ENCODE measurements around the gene SLC6A3.
A peak's percentile ranks its signal among the peaks of the same experiment; 100 is the strongest.
"Not testable (repeated sequence)": the region's sequence is repeated elsewhere in the genome, so short reads cannot be mapped to it uniquely, and the experiment has no call there.

SLC6A3 gene

GRCh38 chr5:1385395-1386273 is 59.6 kb downstream of the SLC6A3 start:
- peak; percentile 81 to 86 for DNase-seq

- no peak for DNase-seq
Measured at GRCh38 chr5:1384521-1384920, 60.7 kb downstream of the SLC6A3 start.

- no peak for DNase-seq
Measured at GRCh38 chr5:1383886-1384401, 61.3 kb downstream of the SLC6A3 start.

GRCh38 chr5:1383344-1383743 is 61.9 kb downstream of the SLC6A3 start:
- no peak for DNase-seq

DNA sequence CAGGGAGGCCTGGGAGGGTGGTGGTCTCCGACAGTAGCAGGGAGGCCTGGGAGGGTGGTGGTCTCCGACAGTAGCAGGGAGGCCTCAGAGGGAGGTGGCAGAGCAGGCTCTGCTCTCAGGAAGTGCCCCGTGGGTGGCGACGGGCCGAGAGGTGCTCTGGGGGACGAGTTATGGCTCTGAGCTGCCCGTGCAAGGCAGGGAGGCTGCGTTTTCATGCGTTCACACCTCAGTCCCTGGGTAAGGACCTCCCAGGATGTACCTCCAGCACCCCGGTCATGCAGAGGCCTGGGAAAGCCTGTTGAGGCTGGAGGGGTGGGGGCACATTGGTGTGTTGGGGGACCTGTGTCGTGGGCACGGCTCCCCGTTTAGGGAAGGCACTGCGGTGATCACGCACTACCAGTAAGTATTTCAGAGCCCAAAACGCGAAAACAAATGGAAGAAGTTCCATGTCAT is 63.0 kb downstream of the SLC6A3 start:
- no peak for DNase-seq

DNA sequence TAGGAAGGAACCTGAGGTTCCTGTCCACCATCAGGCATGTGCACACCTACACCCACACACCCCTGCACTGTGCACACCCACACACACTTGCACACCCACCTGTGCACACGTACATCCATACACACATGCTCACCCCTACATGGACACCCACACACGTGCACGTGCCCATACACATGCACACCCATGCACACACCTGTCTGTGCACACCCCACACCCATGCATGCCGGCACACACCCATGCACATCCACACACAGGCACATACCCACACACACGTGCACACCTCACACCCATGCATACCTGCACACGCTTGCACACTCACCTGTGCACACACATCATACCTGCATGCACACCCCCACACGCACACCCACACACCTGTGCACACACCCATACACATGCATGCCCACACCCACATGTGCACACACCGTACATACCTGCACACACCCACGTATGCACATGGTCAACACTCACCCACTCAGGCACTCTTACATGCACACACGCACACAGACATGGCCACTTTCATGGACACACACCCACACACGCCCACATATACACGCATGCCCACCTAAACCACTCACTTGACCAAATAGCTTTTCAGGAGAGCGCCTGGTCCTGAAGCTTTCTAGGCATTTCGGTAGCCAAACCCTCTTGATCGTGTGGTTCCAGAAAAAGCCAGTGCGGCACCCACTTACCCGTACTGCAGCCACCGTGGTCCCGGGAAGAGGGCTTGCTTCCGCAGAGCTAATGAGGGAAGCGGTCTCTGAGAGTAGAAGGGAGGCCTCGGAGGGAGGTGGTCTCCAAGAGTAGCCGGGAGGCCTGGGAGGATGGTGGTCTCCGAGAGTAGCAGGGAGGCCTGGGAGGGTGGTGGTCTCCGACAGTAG is 63.6 kb downstream of the SLC6A3 start:
- no peak for DNase-seq

GRCh38 chr5:1380910-1381309 is 64.3 kb downstream of the SLC6A3 start:
- DNase-seq, result no peak

GRCh38 chr5:1380011-1380817 is 65.0 kb downstream of the SLC6A3 start:
- DNase-seq, result peak; percentile 50 to 67

DNA sequence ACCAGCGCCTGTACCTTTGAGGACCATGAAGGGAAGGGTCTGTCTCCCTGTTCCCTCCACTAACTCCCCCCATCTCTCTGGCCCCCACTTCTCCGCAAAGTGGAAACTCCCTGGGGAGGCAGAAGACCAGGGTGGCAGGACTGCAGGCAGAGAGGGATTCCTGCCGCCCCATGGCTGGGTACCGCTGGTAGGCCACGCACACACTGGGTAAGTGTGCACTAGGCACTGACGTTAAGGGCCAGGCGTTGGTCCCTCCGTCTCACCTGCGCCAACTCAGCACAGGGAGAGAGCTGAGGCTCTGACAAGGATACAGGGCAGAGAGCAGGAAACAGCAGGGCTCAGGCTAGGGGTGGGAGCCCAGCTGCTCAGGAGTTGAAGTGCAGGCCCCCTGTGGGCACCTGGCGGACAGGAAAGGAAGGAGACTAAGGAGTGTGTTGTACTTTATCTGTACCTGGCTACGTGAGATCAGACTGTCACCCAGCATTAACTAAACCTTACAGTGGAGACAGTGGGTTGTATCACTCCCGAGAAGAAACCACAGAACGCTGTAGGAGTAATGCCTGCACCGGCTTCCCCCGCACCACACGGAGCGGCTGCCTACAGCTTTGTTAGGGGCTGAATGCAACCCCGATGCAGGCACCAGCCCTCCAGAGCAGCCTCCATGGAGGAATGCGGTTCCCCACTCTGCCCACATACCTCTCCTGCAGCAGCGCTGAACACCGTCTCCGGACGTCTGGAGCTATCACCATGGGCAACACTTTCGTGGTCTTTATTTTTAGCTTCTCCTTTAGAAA is 66.2 kb downstream of the SLC6A3 start:
- no peak for DNase-seq

- DNase-seq, result no peak
Measured at GRCh38 chr5:1378096-1378495, 67.1 kb downstream of the SLC6A3 start.

- DNase-seq, result no peak
Measured at GRCh38 chr5:1376981-1377380, 68.3 kb downstream of the SLC6A3 start.

DNA sequence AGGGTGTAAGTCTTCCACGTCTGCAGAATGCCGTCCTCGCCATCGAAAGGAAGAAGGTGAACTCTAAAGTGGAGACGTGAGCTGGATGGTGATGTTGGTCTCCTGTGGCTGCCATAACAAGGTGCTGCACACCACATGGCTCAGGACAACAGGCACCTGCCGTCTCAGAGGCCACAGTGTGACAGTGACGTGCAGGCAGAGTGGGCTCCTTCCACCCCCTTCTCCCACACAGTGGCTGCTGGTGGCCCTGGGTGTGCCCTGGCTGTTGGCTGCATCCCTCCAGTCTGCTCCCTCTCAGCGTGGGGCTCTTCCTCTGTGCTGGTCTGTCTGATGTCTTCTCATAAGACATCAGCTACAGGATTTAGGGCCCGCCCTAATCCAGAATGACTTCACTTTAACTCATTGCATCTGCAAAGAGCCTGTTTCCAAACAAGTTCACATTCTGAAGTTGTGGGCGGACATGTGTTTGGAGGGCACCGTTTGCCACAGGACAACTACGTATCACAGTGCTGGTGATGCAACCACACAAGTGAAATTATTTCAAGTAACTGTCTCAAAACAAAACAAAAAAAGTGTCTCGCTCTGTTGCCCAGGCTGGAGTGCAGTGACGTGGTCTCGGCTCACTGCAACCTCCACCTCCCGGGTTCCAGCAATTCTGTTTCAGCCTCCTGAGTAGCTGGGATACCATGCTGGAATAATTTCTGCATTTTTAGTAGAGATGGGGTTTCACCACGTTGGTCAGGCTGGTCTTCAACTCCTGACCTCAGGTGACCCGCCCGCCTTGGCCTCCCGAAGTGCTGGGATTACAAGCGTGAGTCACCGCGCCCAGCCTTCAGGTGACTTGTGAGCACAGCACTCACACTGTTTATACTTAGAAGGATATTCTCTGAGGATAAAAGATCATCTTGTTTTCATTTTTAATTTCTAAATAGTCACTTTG is 69.1 kb downstream of the SLC6A3 start:
- no peak for DNase-seq

DNA sequence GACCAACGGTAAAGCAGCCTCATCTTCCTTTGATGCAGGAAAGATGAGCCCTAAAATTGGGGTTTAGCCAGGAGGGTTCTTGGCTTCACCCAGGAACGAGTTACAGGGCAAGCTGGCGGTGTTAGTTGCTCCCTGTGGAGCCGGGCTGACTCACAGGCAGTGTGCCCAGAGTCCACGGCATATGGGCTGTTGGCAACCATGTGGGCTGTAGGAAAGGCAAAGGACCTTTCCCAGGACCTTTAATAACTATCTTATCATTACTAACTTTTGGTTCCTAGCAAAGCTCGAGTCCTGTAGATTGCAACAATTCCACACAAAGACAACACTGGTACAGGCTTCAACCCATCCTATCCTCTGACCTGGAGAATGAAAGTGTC is 70.6 kb downstream of the SLC6A3 start:
- DNase-seq, result no peak

DNA sequence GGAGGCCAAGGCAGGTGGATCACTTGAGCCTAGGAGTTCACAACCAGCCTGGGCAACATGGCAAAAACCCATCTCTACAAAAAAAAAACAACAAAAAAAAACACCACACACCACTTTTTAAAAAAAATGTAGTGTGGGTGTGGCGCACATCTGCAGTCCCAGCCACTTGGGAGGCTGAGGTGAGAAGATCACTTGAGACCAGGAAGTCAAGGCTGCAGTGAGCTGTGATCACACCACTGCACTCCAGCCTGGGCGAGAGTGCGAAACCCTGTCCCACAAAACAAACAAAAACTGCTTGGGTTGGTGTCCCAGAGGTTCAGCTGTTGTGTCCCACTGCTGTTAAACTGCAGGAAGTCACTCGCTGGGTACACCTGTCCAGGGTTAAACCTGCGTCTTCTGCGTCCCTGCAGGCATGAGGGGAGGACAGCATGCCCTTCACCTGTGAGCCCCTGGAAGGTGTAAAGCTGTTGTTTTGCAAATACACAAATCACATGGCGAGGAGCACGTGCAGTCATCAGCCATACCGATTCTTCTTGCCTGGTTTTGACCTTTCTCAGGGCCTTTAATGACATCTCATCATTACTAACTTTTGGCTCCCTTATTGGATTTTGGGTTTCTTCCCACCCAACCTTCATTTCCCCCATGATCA is 71.1 kb downstream of the SLC6A3 start:
- peak; percentile 25 to 50 for DNase-seq

DNA sequence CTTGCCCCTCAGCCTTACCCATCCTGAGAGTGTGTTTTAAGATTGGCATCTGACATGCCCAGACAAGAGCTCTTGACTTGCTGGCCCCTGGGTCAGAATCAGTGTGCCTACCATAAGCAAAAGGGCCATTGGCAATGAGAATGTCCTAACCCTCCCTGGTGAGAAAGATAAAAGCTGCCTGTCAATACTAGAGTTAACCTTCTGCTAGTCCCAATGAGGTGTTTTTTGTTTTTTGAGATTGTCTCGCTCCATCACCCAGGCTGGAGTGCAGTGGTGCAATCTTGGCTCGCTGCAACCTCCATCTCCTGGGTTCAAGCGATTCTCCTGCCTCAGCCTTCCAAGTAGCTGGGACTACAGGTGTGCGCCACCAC is 73.3 kb downstream of the SLC6A3 start:
- not testable (repeated sequence) for DNase-seq

- peak in 1 of 2 donors; percentile 29 for DNase-seq
Measured at GRCh38 chr5:1371218-1371971, 73.8 kb downstream of the SLC6A3 start.

- no peak for DNase-seq
Measured at GRCh38 chr5:1370006-1370405, 75.2 kb downstream of the SLC6A3 start.

- no peak for DNase-seq
Measured at GRCh38 chr5:1368756-1369155, 76.5 kb downstream of the SLC6A3 start.

DNA sequence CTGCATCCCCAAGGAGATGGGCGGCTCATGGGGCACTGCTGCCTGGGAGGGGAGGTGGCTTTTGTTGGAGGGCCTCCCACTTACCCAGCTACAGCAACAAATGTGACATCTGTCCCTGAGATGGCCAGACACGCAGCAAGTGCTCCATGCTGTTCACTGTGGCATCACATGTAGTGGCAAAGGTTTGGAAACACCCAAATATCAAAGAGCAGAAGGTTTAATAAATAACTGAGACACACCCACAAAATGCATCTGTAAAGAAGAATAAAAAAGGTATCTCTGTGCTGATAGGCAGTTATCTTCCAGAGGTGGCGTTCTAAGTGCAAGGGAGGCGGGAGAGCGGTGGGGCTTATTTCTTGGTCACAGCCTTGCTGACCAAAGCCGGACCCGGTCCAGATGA is 77.0 kb downstream of the SLC6A3 start:
- no peak for DNase-seq
